Neural cell (in vitro differentiated cells): ENCODE results near the gene RACK1. TPM values are rescaled to one million over a fixed set of nuclear protein-coding genes. Genes with fewer than 3 reads are reported as not detected.
A peak's percentile ranks its signal among the peaks of the same experiment; 100 is the strongest.

Source experiments
- H2AFZ ChIP-seq: fragments of 200-600, 300-800 bp; sonication (generic), shearing (Covaris generic); 2 replicates; pipeline ENCODE4 v1.6.0; 2014; ENCODE audit warnings: low read depth, mild to moderate bottlenecking, antibody characterized with exemption, low read length, moderate library complexity
- H3F3A ChIP-seq: fragments of 200-600 bp; shearing (Covaris generic); 2 replicates; pipeline ENCODE4 v1.6.1; 2016; ENCODE audit warnings: mild to moderate bottlenecking, moderate library complexity, mixed read lengths, antibody characterized with exemption, low read length; ENCODE audit not compliant: insufficient read depth, poor library complexity, severe bottlenecking
- H3K27ac ChIP-seq: fragments of 200-600, 300-800 bp; sonication (generic), shearing (Covaris generic); 2 replicates; pipeline ENCODE4 v1.5.1; 2014; ENCODE audit warnings: mild to moderate bottlenecking, low read length, moderate library complexity
- H3K27me3 ChIP-seq: fragments of 300-800, 200-600 bp; sonication (generic), shearing (Covaris generic); 2 replicates; pipeline ENCODE4 v1.6.0; 2014; ENCODE audit warnings: mild to moderate bottlenecking, low read depth, low read length, moderate library complexity; ENCODE audit not compliant: insufficient read depth
- H3K36me3 ChIP-seq: fragments of 300-800, 200-600 bp; sonication (generic), shearing (Covaris generic); 2 replicates; pipeline ENCODE4 v1.5.1; 2014; ENCODE audit warnings: mild to moderate bottlenecking, antibody characterized with exemption, low read length, moderate library complexity; ENCODE audit not compliant: insufficient read depth
- H3K4me2 ChIP-seq: fragments of 300-800, 200-600 bp; sonication (generic), shearing (Covaris generic); 2 replicates; pipeline ENCODE4 v1.6.0; 2014; ENCODE audit warnings: mild to moderate bottlenecking, low read length
- H3K4me3 ChIP-seq: fragments of 300-800, 200-600 bp; sonication (generic), shearing (Covaris generic); 2 replicates; pipeline ENCODE4 v1.5.1; 2014; ENCODE audit warnings: mild to moderate bottlenecking, low read length, moderate library complexity
- H3K79me2 ChIP-seq: fragments of 200-600 bp; shearing (Covaris generic); replicated peaks from 2 replicates; pipeline ENCODE4 v1.6.0; 2014; ENCODE audit warnings: mild to moderate bottlenecking, low read length, moderate library complexity; ENCODE audit not compliant: insufficient read depth
- H3K9ac ChIP-seq: fragments of 300-800, 200-600 bp; sonication (generic), shearing (Covaris generic); 2 replicates; pipeline ENCODE4 v1.6.1; 2016; ENCODE audit warnings: mild to moderate bottlenecking, low read length, mixed read lengths
- H3K9me2 ChIP-seq: fragments of 200-600 bp; shearing (Covaris generic); 2 replicates; pipeline ENCODE4 v1.6.1; 2016; ENCODE audit warnings: mild to moderate bottlenecking, low read length, mixed read lengths; ENCODE audit not compliant: insufficient read depth
- H3K9me3 ChIP-seq: fragments of 200-600, 300-800 bp; sonication (generic), shearing (Covaris generic); 2 replicates; pipeline ENCODE4 v1.6.1; 2016; ENCODE audit warnings: mild to moderate bottlenecking, mixed run types, low read length, moderate library complexity, mixed read lengths
- H4K20me1 ChIP-seq: fragments of 200-600 bp; shearing (Covaris generic); 2 replicates; pipeline ENCODE4 v1.6.1; 2016; ENCODE audit warnings: mild to moderate bottlenecking, mixed run types; ENCODE audit not compliant: insufficient read depth
- CTCF ChIP-seq: fragments of 450-650 bp; IDR thresholded peaks from 2 replicates; pipeline ENCODE4 v1.5.1; 2014; ENCODE audit warnings: antibody characterized with exemption, mild to moderate bottlenecking, moderate library complexity; ENCODE audit not compliant: poor library complexity, severe bottlenecking
- EP300 ChIP-seq: fragments of 450-650 bp; conservative IDR thresholded peaks from 2 replicates; pipeline ENCODE4 v1.6.1; 2014; ENCODE audit warnings: antibody characterized with exemption, mild to moderate bottlenecking, moderate library complexity; ENCODE audit not compliant: poor library complexity, severe bottlenecking
- EZH2 ChIP-seq: fragments of 200-600, 300-800 bp; shearing (Covaris generic), sonication (generic); IDR thresholded peaks from 2 replicates; pipeline ENCODE4 v1.6.1; 2014; ENCODE audit warnings: antibody characterized with exemption, low read length, borderline replicate concordance, mild to moderate bottlenecking; ENCODE audit not compliant: insufficient read depth, poor library complexity, severe bottlenecking
- MXI1 ChIP-seq: fragments of 450-650 bp; conservative IDR thresholded peaks from 2 replicates; pipeline ENCODE4 v1.6.1; 2014; ENCODE audit warnings: antibody characterized with exemption, mild to moderate bottlenecking; ENCODE audit not compliant: poor library complexity, severe bottlenecking
- POLR2AphosphoS5 ChIP-seq: IDR thresholded peaks from 2 replicates; pipeline ENCODE4 v1.6.1; 2012
- RAD21 ChIP-seq: fragments of 450-650 bp; conservative IDR thresholded peaks from 2 replicates; pipeline ENCODE4 v1.6.1; 2014; ENCODE audit warnings: antibody characterized with exemption, mild to moderate bottlenecking, moderate library complexity
- SMC3 ChIP-seq: fragments of 450-650 bp; conservative IDR thresholded peaks from 2 replicates; pipeline ENCODE4 v1.6.1; 2014; ENCODE audit warnings: antibody characterized with exemption, mild to moderate bottlenecking, moderate library complexity; ENCODE audit not compliant: poor library complexity
- TAF1 ChIP-seq: IDR thresholded peaks from 2 replicates; pipeline ENCODE4 v1.6.1; 2012; ENCODE audit warnings: low read depth
- polyA plus RNA-seq: library from polyadenylated mRNA; depleted of rRNA; stranded (reverse); fragments of >200 nt; gene quantifications from 2 replicates; pipeline ENCODE4 v1.2.3, GENCODE V29; 2014
- TF ChIP-seq, protein P1 (sequence below): IDR thresholded peaks from 2 replicates; pipeline ENCODE4 v1.6.1; 2012; ENCODE audit warnings: borderline replicate concordance

The RACK1 gene
- polyA plus RNA-seq, 1 donor from 2014 or later, result 2,178 TPM

DNA sequence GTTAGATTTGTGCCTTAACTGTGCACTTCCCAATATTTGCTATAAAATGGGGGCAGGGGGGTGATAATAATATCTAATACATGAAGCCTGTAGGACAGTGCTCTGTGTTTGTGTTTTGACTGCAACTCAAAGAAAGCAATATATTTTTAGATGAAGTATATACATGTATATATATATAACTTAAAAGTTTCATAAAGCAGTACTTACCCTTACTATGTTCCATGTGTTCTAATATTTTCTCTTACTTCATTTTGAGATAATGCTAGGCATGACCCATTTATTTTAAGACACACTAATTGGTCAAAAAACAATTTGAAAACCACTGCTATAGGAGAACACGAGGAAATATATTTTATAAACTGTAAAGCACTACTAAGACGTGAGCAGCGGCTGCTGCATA is 14.9 kb upstream of the RACK1 start:
- H3K9me3 ChIP-seq, result no peaks in the 10 kb centered on the region
- no peak overlapping the region for H3K9ac ChIP-seq
- peak overlapping the region; percentile 85 for H3K4me3 ChIP-seq
- peaks cover 65% of the 10 kb centered on the region for H3K79me2 ChIP-seq
- no peak overlapping the region for H3K27ac ChIP-seq
- no peak overlapping the region for H2AFZ ChIP-seq
- no peaks in the 10 kb centered on the region for H3K9me2 ChIP-seq
- peak overlapping the region; percentile 90 for H3K4me2 ChIP-seq
- TF ChIP-seq TAF1, result no peak
- H3F3A ChIP-seq, result no peaks in the 10 kb centered on the region
- H3K36me3 ChIP-seq, result no peaks in the 10 kb centered on the region
- H3K27me3 ChIP-seq, result no peaks in the 10 kb centered on the region
- no peaks in the 10 kb centered on the region for H4K20me1 ChIP-seq

GRCh38 chr5:181255836-181256578 is 12.3 kb upstream of the RACK1 start:
- TF ChIP-seq MXI1 (no peak), EZH2 (no peak), EP300 (no peak), RAD21 (no peak), SMC3 (no peak), TAF1 (no peak)
- TF ChIP-seq, protein P1, sequence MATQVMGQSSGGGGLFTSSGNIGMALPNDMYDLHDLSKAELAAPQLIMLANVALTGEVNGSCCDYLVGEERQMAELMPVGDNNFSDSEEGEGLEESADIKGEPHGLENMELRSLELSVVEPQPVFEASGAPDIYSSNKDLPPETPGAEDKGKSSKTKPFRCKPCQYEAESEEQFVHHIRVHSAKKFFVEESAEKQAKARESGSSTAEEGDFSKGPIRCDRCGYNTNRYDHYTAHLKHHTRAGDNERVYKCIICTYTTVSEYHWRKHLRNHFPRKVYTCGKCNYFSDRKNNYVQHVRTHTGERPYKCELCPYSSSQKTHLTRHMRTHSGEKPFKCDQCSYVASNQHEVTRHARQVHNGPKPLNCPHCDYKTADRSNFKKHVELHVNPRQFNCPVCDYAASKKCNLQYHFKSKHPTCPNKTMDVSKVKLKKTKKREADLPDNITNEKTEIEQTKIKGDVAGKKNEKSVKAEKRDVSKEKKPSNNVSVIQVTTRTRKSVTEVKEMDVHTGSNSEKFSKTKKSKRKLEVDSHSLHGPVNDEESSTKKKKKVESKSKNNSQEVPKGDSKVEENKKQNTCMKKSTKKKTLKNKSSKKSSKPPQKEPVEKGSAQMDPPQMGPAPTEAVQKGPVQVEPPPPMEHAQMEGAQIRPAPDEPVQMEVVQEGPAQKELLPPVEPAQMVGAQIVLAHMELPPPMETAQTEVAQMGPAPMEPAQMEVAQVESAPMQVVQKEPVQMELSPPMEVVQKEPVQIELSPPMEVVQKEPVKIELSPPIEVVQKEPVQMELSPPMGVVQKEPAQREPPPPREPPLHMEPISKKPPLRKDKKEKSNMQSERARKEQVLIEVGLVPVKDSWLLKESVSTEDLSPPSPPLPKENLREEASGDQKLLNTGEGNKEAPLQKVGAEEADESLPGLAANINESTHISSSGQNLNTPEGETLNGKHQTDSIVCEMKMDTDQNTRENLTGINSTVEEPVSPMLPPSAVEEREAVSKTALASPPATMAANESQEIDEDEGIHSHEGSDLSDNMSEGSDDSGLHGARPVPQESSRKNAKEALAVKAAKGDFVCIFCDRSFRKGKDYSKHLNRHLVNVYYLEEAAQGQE, result no peak

GRCh38 chr5:181255276-181255675 is 11.6 kb upstream of the RACK1 start:
- no peak overlapping the region for H2AFZ ChIP-seq

More at GRCh38 chr5:181255836-181256578, 12.3 kb upstream of the RACK1 start:
- Histone ChIP-seq H3K79me2 (peaks cover 73% of the 10 kb centered on the region), H3K9ac (no peak overlapping the region), H3K4me3 (no peak overlapping the region), H3K9me2 (no peaks in the 10 kb centered on the region), H3K27ac (no peak overlapping the region), H4K20me1 (no peaks in the 10 kb centered on the region), H2AFZ (no peak overlapping the region), H3K9me3 (no peaks in the 10 kb centered on the region), H3K4me2 (no peak overlapping the region), H3K36me3 (no peaks in the 10 kb centered on the region), H3K27me3 (no peaks in the 10 kb centered on the region), H3F3A (no peaks in the 10 kb centered on the region)

More at GRCh38 chr5:181255276-181255675, 11.6 kb upstream of the RACK1 start:
- Histone ChIP-seq H3K27me3 (no peaks in the 10 kb centered on the region), H3K9me2 (no peaks in the 10 kb centered on the region), H3K9me3 (no peaks in the 10 kb centered on the region), H3K4me2 (no peak overlapping the region), H3F3A (no peaks in the 10 kb centered on the region), H3K9ac (no peak overlapping the region), H3K79me2 (peaks cover 74% of the 10 kb centered on the region), H3K27ac (no peak overlapping the region), H3K36me3 (no peaks in the 10 kb centered on the region), H4K20me1 (no peaks in the 10 kb centered on the region), H3K4me3 (no peak overlapping the region)
- no peak for TF ChIP-seq MXI1
- no peak for TF ChIP-seq EP300
- TF ChIP-seq, protein P1, result no peak
- TF ChIP-seq CTCF, result no peak
- no peak for TF ChIP-seq POLR2AphosphoS5
- no peak for TF ChIP-seq EZH2
- TF ChIP-seq RAD21, result no peak
- no peak for TF ChIP-seq SMC3
